CD4-positive, alpha-beta T cell treated with Interleukin-1 beta for 1 hour (primary cell): Measurements from ENCODE around the gene MCF2L2.

ENCODE experiments used
- DNase-seq, 2 donors: peaks; one replicate each; pipeline ENCODE4 v3.0.0-alpha.2; 2020 to 2022

The MCF2L2 gene

GRCh38 chr3:183357564-183358079, 70.8 kb downstream of the MCF2L2 start:
- DNase-seq: no peak

DNA sequence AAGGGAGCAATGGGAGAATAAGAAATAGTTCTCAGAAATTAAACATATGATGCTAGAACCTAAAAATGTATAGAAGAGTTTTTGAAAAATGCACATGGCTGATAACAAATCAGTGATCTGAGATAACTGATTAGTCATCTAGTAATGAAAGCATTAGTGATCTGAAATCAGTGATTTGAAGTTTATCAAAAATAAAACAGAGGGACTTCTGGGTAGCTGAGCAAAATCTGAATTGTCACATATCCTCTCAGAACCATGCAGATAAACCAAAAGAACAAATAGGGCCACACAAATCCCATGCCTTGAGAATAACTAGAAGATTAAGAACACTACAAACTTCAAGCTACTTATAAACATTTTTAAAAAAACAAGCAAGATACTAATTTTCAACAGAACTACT, 71.5 kb downstream of the MCF2L2 start:
- DNase-seq: no peak

DNA sequence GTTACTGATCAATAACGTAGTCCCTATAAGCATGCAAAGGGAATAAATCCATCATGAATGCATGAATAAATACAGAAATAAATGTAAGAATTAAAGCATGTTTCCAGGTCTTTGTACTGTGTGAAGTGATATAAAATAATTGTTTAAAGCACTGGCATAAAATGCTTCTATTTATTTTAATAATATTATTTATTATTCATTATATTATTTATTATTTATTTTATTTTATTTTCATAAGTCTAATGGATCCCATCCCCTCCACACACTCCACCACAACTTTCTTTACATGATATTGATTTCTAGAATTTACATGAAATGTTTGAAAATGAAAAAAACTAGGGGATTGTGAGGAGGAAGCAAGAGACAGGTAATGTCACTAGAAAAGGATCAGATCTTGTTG, 73.5 kb downstream of the MCF2L2 start:
- DNase-seq: no peak

DNA sequence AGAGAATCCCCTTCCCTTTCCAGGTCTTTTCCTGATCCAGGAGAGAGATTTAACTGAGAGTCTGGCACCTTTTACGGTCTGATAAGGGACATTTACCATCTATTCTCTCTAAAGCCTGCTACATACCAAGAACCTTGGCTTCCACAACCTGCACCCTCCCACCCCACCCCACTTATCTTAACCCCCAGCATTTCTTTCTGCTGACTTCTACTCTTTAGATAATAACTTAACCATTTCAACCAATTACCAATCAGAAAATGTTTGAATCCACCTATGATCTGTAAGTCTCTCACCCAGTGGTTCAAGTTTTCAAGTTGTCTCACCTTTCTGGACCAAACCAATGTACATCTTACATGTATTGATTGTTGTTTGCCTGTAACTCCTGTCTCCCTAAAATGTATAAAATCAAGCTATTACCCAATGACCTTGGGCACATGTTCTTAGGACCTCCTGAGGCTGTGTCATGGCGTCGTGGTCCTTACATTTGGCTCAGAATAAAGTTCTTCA, 74.0 kb downstream of the MCF2L2 start:
- DNase-seq: no peak

DNA sequence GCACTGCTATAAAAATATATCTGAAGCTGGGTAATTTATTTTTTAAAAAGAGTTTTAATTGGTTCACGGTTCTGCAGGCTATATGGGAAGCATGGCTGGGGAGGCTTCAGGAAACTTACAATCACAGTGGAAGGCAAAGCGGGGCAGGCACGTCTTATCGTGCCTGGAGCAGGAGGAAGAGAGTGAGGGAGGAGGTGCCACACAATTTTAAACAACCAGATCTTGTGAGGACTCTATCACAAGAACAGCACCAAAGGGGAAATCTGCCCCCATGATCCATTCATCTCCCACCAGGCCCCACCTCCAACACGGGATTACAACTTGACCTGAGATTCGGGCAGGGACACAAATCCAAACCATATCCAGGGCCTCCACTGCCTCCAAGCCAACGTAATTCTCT, 75.0 kb downstream of the MCF2L2 start:
- no peak for DNase-seq

GRCh38 chr3:183350164-183350563, 78.3 kb downstream of the MCF2L2 start:
- peak in 1 of 2 donors; percentile 41 for DNase-seq

DNA sequence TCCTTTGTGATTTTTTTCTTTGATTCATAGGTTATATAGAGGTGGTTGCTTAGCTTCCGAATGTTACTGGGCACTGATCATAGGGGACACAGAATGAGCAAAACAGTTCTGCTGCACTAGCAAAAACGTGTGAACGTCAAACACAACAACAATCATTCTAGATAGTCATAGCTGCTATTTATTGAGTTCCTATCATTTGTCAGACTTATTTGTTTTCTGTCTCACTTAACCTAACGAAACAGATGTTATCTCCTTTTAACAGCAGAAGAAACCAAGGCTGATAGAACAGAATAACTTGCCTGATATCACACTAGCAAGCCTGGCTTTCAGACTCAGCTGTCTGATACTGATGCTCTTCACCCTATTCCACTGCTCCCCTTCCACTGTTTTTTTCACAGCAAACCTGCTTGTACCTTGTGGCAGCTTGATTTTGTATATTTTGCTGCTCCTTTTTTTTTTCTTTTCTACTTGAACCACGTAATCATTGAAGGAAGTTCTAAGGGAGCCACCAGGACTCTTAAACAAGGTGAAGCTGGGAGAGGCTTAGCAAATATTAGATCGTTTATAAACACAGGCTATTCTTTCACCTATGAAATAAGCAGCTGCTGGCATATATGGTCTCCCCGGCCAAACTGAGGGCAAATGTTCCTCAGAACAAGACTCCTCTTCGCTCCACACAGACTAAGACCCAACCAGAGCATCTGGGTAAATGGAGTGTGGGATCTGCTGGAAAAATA, 78.8 kb downstream of the MCF2L2 start:
- peak in 1 of 2 donors; percentile 11 for DNase-seq

DNA sequence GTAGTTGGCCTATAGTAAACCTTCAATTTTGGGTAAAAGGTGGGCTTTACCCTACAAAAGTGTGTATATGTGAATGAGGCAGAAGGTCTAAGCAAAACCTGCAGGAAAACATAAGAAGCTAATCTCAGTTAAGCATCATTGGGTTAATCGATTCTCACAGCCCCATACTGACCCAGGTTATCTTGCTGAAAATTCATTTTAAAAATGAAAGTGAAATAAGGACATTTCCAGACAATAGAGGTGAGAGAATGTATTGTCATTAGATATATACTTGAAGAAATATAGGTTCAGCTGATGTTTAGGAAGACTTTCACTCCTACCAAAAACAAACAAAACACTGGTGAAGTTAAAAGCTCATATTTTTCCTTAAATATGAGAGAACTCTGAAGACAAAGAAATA, 85.6 kb downstream of the MCF2L2 start:
- no peak for DNase-seq

- no peak for DNase-seq
Measured at GRCh38 chr3:183341545-183342288, 86.7 kb downstream of the MCF2L2 start.

DNA sequence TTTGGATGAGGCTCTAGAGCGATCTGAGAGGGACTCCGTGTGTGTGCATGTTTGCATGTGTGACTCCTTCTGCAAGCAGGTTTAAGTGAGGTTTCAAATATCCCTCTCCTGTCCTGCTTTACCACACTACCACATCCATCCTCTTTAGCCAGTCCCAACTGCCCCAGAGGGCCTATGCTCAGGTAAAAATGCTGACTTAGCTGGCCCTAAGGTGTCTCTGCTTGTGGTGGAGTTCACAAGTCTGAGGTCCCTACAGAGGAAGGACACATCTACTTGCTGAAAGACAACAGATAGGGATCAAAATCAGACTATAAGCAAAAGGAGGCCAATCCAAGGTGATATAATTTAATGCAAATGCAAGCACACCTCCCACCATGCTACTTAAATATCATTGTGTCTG, 88.2 kb downstream of the MCF2L2 start:
- DNase-seq: no peak

DNA sequence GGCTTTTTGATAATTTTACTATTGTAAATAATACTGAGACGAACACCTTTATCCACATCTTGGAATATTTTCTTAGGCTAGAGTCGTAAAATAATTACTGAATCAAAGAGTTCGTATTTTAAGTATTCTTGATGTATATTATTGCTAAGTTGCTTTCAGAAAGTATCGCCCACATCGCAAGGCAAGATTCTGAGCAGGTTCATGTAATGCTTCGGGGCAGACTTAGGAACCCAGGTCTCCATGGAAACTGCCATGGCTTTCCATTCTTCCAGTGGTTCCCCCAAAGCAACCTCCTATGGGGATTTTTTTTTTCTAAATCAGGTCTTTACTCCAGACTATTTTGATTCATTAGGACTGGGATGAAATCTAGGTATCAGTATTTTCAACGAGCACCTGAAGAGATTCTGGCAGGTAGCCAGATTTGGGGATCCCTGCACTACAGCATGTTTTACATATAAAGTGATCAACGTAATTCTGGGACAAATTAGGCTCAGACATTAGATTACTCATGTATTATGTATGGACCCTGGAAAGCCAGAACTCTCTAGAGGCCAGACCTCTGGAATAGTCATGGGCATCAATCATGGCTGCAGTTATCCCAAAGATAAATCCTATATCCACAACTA, 88.8 kb downstream of the MCF2L2 start:
- no peak for DNase-seq

- no peak for DNase-seq
Measured at GRCh38 chr3:183338520-183338919, 89.9 kb downstream of the MCF2L2 start.

- DNase-seq: no peak
Measured at GRCh38 chr3:183332487-183332886, 95.9 kb downstream of the MCF2L2 start.

GRCh38 chr3:183331498-183331897, 96.9 kb downstream of the MCF2L2 start:
- no peak for DNase-seq

GRCh38 chr3:183330881-183331280, 97.5 kb downstream of the MCF2L2 start:
- DNase-seq: no peak

GRCh38 chr3:183329543-183329942, 98.9 kb downstream of the MCF2L2 start:
- DNase-seq: no peak

- no peak for DNase-seq
Measured at GRCh38 chr3:183328823-183329222, 99.6 kb downstream of the MCF2L2 start.

GRCh38 chr3:183328164-183328563, 100.3 kb downstream of the MCF2L2 start:
- DNase-seq: no peak

GRCh38 chr3:183327343-183327742, 101.1 kb downstream of the MCF2L2 start:
- no peak for DNase-seq

DNA sequence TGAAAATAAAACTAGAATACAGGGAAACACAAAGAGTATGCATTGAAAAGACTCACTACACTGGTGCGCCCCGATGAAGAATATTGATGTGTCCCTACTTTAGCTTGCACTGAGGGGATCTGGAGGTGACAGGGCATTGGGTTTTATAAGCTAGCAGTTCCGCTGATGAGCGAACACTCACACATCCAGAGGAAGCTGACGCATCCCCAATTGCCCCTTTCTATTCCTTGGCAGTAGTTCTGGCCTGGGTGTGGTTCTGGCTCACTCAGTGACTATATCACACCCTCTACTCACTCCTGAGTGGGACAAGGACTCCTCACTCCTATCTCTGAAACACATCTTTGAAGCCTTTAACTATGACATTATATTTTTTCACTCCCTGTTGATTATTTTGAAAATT, 104.3 kb downstream of the MCF2L2 start:
- no peak for DNase-seq

DNA sequence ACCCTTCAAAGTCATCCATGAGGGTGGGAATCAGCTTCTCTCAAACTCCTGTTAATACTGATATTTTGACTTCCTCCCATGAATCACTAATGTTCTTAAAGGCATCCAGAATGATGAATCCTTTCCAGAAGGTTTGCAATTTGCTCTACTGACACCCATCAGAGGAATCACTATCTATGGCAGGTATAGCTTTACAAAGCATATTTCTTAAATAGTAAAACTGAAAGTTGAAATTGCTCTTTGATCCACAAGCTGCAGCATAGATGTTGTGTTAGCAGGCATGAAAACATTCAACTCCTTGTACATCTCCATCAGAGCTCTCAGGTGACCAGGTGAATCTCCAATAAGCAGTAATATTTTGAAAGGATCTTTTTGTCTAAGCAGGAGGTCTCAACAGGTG, 109.0 kb downstream of the MCF2L2 start:
- no peak for DNase-seq

DNA sequence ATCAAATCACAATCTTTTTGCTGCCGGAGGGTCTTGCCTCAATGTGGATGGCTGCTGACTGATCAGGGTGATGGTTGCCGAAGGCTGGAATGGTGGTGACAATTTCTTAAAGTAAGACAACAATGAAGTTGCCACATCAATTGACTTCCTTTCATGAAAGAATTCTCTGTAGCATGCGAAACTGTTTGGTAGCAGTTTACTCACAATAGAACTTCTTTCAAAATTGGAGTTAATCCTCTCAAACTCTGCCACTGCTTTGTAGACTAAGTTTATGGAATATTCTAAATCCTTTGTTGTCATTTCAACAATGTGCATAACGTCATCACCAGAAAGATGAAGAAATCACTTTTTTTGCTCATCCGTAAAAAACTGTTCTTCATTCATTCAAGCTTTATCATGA, 109.5 kb downstream of the MCF2L2 start:
- no peak for DNase-seq
